GM10248 (cell line): ENCODE results near the gene ATP6V0C.

ENCODE experiments used
- CTCF ChIA-PET: fragments of 300-600 bp; sonication (Branson Sonifier 250); formaldehyde crosslinking; extraction: SDS; loops from one replicate; lab custom pipeline; 2021; ENCODE audit warnings: antibody characterized with exemption; lab: Yijun Ruan, JAX
- POLR2A ChIA-PET: fragments of 350-650 bp; sonication (Branson Sonifier 250); formaldehyde crosslinking; extraction: SDS; loops from one replicate; lab custom pipeline; 2020; ENCODE audit warnings: antibody characterized with exemption; lab: Yijun Ruan, JAX
- DNase-seq: peaks from one replicate; pipeline ENCODE4 v3.0.0; 2012; ENCODE audit errors: extremely low spot score
- CTCF ChIP-seq: IDR thresholded peaks from 2 replicates; pipeline ENCODE4 v1.5.1; 2012; ENCODE audit warnings: mild to moderate bottlenecking, low read depth; ENCODE audit errors: extremely low read depth, missing control alignments, control extremely low read depth

ATP6V0C gene

GRCh38 chr16:2487517-2487842 is 26.3 kb upstream of the ATP6V0C start:
- ChIA-PET POLR2A (no interaction called here), CTCF (interaction anchor here (0.7 to 8.1 kb wide), 2 partner anchors 14 to 59 kb away, joined by 3 to 36 read pairs; no protein-coding TSS in a partner anchor)
- no peak for TF ChIP-seq CTCF
- no peak for DNase-seq

GRCh38 chr16:2487903-2488531 is 25.7 kb upstream of the ATP6V0C start:
- POLR2A ChIA-PET: interaction anchor here (0.6 kb wide), 1 partner anchor 249 kb away, joined by 4 read pairs; no protein-coding TSS in a partner anchor
- CTCF ChIA-PET: interaction anchor here (0.7 to 8.1 kb wide), 5 partner anchors 13 to 293 kb away, joined by 3 to 36 read pairs (median 3); partner anchors contain the start of gene TBC1D24

GRCh38 chr16:2489581-2489980 is 24.2 kb upstream of the ATP6V0C start:
- ChIA-PET POLR2A (no interaction called here), CTCF (interaction anchor here (8.1 kb wide), 1 partner anchor 12 kb away, joined by 36 read pairs; no protein-coding TSS in a partner anchor)
- TF ChIP-seq CTCF: no peak
- DNase-seq: no peak

More at GRCh38 chr16:2487903-2488531, 25.7 kb upstream of the ATP6V0C start:
- no peak for TF ChIP-seq CTCF
- DNase-seq: no peak

GRCh38 chr16:2490190-2491105 is 23.3 kb upstream of the ATP6V0C start:
- ChIA-PET POLR2A (no interaction called here), CTCF (interaction anchor here (8.1 kb wide), 1 partner anchor 11 kb away, joined by 36 read pairs; no protein-coding TSS in a partner anchor)
- no peak for TF ChIP-seq CTCF
- no peak for DNase-seq

GRCh38 chr16:2492292-2492691 is 21.5 kb upstream of the ATP6V0C start:
- ChIA-PET CTCF (interaction anchor here (8.1 kb wide), 1 partner anchor 9 kb away, joined by 36 read pairs; no protein-coding TSS in a partner anchor), POLR2A (no interaction called here)
- no peak for DNase-seq
- no peak for TF ChIP-seq CTCF

- ChIA-PET CTCF (interaction anchor here (8.1 kb wide), 1 partner anchor 8 kb away, joined by 36 read pairs; no protein-coding TSS in a partner anchor), POLR2A (no interaction called here)
- no peak for DNase-seq
- no peak for TF ChIP-seq CTCF
These were observed 20.1 kb upstream of the ATP6V0C start for GRCh38 chr16:2493605-2494004.
